COLO668 (cell line): ENCODE results near the gene TCN2.
"Not testable (repeated sequence)": the region's sequence is repeated elsewhere in the genome, so short reads cannot be mapped to it uniquely, and the experiment has no call there.

Experiments
- DNase-seq: peaks from one replicate; lab custom pipeline; 2025; ENCODE audit not compliant: unreplicated experiment; lab: John Stamatoyannopoulos, UW

TCN2 gene

DNA sequence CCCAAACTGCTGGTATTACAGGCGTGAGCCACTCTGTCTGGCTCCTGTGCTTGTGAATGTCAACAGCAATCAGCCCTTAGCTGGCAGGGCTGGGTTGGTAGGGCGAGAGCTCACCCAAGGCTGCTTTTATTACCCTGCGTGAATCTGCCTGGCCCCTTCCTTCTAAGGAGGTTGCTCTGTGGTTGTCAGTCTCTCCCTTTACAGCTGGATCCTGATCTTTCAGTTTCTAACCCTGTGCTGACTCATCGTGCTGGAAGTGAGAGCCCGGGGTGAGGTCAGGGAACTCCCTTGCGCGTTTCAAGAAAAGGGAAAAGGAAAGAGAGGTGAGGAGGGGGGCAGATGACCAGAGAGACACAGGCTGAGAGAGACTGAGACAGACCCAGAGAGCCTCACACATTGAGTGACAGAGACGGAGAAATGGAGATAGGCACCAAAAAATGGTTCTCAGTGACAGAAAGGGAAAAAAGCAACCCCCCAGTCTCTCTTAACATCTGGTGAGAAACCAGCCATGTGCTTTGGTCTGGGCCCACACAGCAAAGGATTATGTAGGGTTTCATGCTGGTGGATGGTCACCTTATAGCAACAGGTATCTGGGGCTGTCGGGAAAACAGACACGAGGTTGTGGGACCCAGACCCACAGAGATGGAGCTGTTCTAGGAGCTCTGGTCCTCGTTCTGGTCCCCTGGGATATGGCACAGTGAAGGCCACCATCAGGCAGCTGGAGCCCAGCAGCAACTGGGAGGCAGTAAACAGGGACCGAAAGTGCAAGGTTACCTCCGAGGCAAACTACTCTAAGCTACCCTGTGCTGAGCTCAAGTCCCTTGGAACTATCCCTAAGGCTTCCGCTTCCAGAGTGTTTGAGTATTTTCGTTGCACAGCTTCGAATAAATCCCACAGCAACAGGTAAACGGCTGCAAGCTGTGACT is 2.5 kb downstream of the TCN2 start:
- no peak for DNase-seq

DNA sequence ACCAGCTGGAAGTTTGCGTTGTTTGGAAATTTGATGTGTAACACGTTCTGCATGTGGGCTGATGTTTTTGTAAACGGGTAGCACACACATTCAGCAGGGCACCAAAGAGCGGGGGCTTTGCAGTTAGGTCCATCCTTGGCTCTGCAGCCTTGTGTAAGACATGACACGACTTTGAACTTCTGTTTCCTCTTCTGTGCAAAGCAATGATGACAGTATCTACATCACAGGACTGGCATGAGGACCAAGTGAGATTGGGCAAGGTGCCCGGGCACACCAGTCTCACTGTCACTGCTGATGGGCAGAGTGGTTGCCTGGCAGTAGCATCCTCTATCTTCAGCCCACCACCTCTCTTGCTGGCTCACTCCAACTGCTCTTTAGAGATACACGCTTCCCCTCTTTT is 3.3 kb downstream of the TCN2 start:
- no peak for DNase-seq

DNA sequence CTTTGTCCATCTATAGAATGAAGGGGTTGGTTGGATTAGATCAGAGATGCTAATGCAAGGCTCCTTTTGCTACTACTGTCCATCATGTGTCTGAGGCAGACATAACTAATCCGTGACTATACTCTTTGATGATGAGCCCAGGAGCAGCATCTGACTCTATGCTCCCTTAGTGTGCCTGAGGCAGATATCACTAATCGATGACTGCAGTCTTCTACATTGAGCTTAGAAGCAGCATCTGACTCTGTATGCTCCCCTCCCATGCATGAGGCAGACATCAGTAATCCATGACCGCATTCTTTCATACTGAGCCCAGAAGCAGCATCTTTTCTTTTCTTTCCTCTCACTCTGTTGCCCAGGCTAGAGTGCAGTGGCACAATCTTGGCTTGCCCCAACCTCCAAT is 4.2 kb downstream of the TCN2 start:
- no peak for DNase-seq

DNA sequence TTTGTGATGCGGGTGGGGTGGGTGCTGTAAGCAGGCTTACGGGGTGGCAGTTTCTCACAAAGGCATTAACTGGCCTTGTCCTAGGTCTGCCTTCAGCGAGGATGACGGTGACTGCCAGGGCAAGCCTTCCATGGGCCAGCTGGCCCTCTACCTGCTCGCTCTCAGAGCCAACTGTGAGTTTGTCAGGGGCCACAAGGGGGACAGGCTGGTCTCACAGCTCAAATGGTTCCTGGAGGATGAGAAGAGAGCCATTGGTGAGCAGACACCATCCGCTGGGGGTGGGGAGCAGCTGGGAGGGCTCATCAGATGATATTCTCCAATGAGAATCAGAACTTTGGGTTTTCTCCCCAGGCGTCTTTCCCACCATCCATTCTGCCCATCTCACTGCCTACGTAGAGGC is 5.8 kb downstream of the TCN2 start:
- no peak for DNase-seq

DNA sequence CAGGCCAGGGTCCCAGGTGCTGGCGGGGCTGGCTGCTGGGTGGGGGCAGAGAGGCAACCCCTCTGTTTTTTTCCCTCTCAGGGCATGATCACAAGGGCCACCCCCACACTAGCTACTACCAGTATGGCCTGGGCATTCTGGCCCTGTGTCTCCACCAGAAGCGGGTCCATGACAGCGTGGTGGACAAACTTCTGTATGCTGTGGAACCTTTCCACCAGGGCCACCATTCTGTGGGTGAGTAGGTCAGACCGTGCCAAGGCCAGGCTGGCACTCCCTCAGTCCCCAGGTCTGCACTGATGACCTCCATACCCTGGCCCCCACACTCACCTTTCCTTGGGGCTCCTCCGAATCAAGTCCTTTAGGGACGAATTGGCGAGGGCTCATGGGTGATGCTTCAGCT is 7.3 kb downstream of the TCN2 start:
- no peak for DNase-seq

DNA sequence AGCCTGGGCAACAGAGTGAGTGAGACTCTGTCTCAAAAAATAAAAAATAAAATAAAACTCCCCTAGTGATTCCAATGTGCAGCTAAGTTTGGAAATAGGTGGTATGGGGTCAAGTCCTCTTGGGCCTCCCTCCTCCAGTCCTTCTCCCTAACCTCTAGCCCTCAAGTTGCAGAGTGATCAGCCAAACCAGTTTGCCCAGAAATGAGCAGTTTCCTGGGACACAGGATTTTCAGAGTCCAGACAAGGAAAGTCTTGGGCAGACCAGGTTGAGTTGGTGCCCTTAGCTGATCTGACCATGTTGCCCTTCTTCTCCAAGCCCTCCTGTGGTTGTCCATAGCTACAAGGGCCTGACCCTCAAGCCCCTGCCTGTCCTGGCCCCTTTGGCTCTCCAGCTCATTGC is 7.9 kb downstream of the TCN2 start:
- no peak for DNase-seq

DNA sequence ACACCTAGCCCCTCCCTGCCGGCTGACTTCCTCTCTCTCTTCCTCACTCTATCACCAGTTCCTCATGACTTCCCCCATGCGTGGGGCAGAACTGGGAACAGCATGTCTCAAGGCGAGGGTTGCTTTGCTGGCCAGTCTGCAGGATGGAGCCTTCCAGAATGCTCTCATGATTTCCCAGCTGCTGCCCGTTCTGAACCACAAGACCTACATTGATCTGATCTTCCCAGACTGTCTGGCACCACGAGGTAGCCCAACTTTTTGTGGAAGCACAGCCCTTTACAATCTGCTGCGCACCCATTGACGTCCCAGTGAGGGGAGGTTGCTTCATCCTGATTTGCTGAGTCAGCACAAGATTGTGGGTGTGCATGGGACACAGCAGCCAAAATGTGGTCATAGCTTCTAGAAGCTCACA is 8.6 kb downstream of the TCN2 start:
- DNase-seq, result no peak

DNA sequence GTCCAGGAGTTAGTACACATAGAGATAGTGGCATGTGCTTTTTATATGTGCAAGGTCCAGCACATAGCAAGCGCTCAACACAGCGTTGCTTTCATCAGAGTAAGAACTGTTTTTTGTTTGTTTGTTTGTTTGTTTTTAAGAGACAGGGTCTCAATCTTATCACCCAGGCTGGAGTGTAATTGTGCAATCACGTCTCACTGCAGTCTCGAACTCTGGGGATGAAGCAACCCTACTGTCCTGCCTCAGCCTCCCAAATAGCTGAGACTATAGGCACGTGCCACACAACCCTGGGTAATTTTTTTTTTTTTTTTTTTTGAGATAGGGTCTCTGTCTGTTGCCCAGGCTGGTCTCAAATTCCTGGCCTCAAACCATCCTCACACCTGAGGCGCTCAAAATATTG is 10.8 kb downstream of the TCN2 start:
- no peak for DNase-seq

DNA sequence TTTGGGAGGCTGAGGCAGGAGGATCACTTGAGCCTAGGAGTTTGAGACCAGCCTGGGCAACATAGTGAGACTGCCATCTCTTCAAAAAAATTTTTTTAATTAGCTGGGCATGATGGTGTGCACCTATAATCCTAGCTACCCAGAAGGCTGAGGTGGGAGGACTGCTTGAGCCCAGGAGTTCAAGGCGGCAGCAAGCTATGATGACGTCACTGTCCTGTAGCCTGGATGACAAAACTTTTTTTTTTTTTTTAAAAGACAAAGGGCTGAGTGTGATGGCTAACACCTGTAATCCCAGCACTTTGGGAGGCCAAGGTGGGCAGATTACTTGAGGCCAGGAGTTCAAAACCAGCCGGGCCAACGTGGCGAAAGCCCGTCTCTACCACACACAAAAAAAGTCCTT is 12.9 kb downstream of the TCN2 start:
- not testable (repeated sequence) for DNase-seq

DNA sequence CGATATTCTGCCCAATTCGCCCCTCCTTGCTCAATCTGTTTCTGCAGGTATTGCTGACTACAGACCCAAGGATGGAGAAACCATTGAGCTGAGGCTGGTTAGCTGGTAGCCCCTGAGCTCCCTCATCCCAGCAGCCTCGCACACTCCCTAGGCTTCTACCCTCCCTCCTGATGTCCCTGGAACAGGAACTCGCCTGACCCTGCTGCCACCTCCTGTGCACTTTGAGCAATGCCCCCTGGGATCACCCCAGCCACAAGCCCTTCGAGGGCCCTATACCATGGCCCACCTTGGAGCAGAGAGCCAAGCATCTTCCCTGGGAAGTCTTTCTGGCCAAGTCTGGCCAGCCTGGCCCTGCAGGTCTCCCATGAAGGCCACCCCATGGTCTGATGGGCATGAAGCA is 19.4 kb downstream of the TCN2 start:
- no peak for DNase-seq

DNA sequence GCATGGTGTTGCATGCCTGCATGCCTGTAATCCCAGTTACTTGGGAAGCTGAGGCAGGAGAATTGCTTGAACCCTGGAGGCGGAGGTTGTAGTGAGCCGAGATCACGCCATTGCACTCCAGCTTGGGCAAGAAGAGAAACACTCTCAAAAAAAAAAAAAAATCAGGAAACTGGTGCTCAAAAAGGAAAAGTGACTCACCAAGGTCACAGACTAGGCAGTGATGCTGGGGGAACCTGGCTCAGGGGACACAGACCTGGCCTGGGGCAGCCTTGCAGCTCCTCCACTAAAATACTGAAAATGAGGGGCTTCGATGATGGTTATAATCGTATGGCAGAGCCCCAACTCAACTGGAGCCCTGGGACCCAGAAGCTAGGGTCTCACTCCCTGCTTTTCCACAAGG is 20.5 kb downstream of the TCN2 start:
- no peak for DNase-seq

DNA sequence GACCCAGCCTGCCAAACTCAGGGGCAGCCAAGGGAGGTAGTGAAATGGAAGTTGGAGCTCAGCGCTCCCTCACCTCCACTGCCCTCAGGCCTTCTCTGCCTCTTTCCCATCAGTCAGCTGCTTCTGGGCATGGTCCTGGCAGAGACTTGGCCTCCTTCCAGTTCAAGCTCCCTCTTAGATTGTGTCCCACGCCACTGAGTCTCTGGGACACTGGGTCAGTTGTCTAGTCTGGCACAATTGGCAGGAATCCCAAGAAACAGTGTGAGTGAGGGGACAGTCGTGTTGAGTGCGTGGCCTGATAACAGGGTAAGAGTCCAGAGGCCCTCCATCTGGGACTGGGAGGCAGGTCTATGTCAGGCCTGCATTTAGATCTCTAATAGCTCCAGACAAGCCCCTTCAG is 21.5 kb downstream of the TCN2 start:
- DNase-seq, result no peak

DNA sequence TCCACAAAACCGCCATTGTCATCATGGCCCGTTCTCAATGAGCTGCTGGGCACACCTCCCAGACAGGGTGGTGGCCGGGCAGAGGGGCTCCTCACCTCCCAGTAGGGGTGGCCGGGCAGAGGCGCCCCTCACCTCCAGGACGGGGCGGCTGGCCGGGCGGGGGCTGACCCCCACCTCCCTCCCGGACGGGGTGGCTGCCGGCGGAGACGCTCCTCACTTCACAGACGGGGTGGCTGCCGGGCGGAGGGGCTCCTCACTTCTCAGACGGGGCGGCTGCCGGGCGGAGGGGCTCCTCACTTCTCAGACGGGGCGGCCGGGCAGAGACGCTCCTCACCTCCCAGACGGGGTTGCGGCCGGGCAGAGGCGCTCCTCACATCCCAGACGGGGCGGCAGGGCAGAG is 24.5 kb downstream of the TCN2 start:
- not testable (repeated sequence) for DNase-seq

DNA sequence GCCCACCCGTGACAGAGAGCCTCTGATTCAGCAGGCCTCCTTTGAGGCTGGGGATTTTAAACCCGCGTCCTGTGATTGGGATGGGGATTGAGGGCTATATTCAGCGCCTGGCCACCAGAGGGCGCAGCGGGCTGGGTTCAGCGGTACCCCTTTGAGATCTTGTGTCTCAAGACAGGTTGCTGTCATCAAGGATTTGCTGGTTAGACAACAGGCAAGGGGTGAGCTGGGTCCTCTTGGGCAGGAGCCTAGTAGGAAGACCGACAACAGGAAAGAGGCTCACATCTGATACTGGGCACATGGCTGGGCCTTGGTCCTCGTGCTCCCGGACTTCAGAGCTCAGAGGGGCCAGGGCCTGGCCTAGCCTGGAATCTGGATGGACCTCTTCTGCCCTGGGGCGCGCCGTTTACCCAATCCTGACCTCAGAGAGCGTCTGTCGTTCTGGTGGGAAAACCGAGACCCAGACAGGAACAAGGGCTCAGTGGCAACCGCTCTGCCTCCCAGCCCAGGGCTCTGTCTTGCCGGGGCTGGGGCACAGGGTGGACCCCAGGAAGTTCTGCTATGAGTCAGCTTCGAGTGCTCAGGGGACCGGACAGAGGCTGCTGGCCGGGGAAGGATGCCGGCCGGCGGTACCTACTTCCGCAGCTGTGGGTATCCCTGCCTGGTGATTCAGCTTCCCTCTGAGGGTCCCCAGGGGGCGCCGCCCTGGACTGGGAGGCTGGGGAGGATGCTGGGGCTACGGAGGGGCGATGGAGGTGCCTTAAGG is 27.7 kb downstream of the TCN2 start:
- peak; percentile 77 for DNase-seq

DNA sequence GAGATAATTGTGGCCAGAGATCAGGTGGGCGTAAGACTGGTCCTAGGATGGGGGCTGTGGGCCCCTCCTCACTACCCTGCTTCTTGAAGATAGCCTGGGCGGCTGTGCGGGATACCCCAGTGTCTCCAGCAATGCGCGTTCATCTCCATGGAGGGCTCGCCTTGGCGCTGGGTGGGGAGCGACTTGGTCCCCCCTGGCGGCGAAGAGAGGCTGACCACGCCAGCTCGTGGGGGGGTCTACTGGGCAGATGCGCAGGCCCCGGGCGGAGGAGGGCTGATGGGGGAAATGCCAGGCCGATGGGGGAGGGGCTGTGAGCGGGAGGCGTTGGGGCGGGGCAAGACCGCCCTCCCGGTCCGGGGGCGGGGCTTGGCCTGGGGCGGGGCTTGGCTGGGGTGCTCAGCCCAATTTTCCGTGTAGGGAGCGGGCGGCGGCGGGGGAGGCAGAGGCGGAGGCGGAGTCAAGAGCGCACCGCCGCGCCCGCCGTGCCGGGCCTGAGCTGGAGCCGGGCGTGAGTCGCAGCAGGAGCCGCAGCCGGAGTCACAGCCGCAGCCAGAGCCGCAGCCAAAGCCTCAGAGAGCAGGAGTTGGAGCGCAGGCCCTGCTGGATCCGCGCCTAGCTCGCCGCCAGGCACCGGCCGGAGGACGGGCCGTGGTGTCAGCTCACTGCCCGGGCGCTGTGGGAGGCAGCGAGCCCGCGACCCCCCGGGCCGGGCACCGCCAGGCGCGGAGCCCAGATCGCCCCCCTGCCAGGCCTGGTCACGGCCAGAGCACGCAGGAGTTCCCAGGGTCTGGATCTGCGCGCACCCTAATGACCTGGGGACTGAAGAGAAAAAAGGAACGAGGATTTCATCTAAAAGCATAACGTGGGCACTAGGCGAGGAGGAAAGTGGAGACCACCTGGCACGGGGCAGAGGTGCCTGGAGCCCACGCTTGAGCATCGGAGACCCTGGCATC is 28.6 kb downstream of the TCN2 start, which contains the start of gene SLC35E4:
TSS of gene SLC35E4 (plus strand) at position 509 of the 953 bp plus-strand sequence. CDS start 670 bp downstream, outside the sequence.
- DNase-seq, result peak; percentile 94

DNA sequence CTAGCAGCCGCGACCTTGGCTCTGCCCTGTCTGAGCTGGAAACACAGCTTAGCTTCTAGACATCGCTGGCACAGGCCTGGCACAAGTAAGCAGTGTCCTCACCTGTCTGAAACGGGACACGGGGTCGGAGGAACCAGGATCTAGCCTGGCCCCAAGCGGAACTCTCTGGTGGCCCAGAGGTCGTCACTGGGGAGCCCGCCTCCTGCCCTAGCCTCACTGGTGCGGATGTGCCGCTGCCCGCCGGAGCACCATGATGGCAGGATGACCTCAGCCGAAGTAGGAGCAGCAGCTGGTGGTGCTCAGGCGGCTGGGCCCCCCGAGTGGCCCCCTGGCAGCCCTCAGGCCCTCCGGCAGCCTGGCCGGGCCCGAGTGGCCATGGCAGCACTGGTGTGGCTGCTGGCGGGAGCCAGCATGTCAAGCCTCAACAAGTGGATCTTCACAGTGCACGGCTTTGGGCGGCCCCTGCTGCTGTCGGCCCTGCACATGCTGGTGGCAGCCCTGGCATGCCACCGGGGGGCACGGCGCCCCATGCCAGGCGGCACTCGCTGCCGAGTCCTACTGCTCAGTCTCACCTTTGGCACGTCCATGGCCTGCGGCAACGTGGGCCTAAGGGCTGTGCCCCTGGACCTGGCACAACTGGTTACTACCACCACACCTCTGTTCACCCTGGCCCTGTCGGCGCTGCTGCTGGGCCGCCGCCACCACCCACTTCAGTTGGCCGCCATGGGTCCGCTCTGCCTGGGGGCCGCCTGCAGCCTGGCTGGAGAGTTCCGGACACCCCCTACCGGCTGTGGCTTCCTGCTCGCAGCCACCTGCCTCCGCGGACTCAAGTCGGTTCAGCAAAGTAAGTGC is 29.5 kb downstream of the TCN2 start:
- peak; percentile 61 for DNase-seq

DNA sequence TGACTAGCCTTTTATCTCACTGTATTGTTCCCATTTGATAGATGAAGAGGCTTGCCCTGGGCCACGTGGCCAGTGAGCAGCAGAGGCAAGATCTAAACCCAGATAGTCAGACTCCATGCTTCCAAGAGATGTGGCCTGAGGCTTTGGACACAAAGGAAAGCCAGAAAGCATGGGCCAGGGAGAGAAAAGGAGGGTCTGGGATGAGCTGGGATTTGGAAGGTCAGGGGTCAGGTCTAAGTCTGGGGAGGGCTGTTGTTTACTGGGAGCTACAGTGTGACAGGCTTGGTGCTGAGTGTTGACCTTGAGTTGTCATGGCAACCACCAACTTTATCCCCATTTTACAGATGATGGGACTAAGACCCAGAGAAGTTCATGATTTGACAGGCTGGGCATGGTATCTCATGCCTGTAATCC is 30.7 kb downstream of the TCN2 start:
- DNase-seq, result no peak

DNA sequence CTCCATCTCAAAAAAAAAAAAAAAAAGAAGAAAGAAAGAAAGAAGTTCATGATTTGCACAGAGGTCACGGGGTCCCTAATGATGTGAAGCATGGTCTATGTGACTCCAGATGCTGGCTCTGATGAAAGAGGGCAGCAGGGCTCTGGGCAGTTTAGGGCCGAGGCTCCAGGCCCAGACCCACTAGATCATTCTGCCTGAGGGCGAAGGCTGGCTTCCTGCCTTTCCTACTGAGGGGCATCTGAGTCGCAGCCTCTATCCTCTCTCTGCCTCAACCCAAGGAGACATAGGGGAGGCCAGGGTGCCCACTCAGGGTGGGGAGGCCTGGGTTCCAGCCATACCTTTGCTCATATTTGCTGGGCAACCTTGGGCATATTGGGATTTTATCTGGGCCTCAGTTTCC is 33.4 kb downstream of the TCN2 start:
- DNase-seq, result no peak

DNA sequence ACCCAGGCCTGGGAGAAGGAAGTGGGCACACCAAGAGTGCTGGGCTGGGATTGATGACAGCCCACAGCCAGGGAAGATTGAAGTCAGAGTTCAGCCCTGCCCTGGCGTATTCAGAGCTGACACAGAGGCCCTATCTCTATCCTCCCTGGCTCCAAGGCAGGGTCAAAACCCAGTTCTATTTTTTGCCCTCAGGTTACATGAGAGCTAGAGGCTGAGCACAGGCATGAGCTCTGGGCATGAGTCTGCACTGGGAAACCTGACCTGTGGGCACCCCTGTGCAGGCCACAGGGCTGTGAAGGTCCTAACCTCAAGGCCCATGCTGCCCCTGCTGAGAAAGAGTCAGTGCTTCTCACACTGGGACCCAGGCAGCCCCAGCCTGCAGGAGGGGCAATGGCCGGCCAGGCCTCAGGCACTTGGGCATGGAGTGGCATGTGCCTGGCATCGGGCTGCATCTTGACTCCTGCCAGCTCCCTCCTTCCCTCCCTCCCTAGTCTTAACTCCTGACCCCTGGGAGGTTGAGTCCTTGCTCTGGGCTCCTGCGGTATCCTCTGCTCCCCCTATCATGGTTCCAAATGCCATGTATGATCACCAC is 34.0 kb downstream of the TCN2 start:
- DNase-seq, result no peak
